ENCODE results near the gene TEKT5. TPM values are rescaled to one million over a fixed set of nuclear protein-coding genes. Genes with fewer than 3 reads are reported as not detected.

Gene TEKT5
- total RNA-seq, 2 donors from 2014 or later, result 0.31 TPM; not detected in 1

DNA sequence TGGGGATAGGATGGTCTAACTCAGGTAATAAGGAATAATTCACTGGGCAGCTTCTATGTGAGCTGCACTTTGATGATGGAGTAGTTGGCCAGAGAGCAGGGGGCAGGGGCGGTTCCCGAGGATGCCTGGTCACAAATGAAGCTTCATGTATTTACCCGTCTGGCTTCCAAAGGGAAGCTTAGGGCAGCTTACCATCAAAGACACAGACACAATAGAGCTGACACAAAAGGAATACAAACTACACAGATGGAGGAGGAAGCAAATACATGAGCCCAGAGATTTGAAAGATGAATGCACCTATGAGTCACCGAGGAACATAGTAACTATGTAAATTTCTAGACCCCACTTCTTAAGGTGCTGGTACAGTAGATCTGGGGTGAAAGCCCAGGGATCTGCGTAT lies 105.6 kb downstream of the TEKT5 start:
- TF ChIP-seq, protein P1, sequence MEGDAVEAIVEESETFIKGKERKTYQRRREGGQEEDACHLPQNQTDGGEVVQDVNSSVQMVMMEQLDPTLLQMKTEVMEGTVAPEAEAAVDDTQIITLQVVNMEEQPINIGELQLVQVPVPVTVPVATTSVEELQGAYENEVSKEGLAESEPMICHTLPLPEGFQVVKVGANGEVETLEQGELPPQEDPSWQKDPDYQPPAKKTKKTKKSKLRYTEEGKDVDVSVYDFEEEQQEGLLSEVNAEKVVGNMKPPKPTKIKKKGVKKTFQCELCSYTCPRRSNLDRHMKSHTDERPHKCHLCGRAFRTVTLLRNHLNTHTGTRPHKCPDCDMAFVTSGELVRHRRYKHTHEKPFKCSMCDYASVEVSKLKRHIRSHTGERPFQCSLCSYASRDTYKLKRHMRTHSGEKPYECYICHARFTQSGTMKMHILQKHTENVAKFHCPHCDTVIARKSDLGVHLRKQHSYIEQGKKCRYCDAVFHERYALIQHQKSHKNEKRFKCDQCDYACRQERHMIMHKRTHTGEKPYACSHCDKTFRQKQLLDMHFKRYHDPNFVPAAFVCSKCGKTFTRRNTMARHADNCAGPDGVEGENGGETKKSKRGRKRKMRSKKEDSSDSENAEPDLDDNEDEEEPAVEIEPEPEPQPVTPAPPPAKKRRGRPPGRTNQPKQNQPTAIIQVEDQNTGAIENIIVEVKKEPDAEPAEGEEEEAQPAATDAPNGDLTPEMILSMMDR (conservative IDR thresholded peaks at IDR 0.05), result no peak

DNA sequence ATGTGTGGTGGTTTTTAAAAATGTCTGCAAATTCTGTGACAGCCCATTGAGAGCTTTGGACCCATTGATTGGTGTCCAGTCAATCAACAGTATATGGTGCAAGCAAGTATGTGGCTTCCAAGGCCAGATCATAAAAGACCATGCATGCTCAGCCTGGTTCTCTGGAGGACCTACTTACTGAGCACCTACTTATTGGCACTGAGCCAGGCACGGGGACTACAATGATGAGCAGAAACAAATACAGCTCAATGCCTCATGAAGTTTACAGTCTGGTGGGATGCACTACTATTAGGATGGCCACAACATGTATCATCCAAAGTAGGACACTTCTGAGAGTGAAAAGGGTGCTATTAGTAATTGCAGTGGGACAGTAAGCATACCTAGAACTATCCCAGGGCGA lies 107.1 kb downstream of the TEKT5 start:
- Mint-ChIP-seq H3K36me3 (ENCODE audit: low read depth) (no peaks in the 10 kb centered on the region), H3K4me3 (no peak overlapping the region), H3K4me1 (no peaks in the 10 kb centered on the region), H3K27me3 (ENCODE audit: insufficient read depth) (no peaks in the 10 kb centered on the region), H3K9me3 (no peaks in the 10 kb centered on the region), H3K27ac (no peak overlapping the region)
- no peaks in the 10 kb centered on the region for H3K4me1 ChIP-seq (ENCODE audit: control insufficient read depth, insufficient read depth, low read length)
- H3K36me3 ChIP-seq (ENCODE audit: control insufficient read depth, insufficient read depth, low read length), result no peaks in the 10 kb centered on the region
- no peak for DNase-seq
- H3K9me3 ChIP-seq (ENCODE audit: control insufficient read depth, low read length), result no peaks in the 10 kb centered on the region
- H3K4me3 ChIP-seq (ENCODE audit: low read length), result no peak overlapping the region
- no peak overlapping the region for H3K27ac ChIP-seq (ENCODE audit: low read depth, low read length)
- TF ChIP-seq, protein P1 (conservative IDR thresholded peaks at IDR 0.05), result no peak
- H3K9ac ChIP-seq (ENCODE audit: extremely low read depth, low read length, poor library complexity, severe bottlenecking), result no peak overlapping the region
- 93 to 100% methylated on average over 1 of the region's 2 CpGs for WGBS, 2 experiments (ENCODE audit: insufficient coverage in 1 of 2, insufficient read length in 1 of 2)
- no peaks in the 10 kb centered on the region for H3K27me3 ChIP-seq (ENCODE audit: control insufficient read depth, insufficient read depth, low read length, poor library complexity, severe bottlenecking)

More for the DNA sequence above, 105.6 kb downstream of the TEKT5 start:
- DNase-seq, result no peak
- Histone ChIP-seq H3K4me3 (ENCODE audit: low read length) (no peak overlapping the region), H3K36me3 (ENCODE audit: control insufficient read depth, insufficient read depth, low read length) (no peaks in the 10 kb centered on the region), H3K4me1 (ENCODE audit: control insufficient read depth, insufficient read depth, low read length) (no peaks in the 10 kb centered on the region), H3K9ac (ENCODE audit: extremely low read depth, low read length, poor library complexity, severe bottlenecking) (no peak overlapping the region), H3K27ac (ENCODE audit: low read depth, low read length) (no peak overlapping the region), H3K9me3 (ENCODE audit: control insufficient read depth, low read length) (no peaks in the 10 kb centered on the region), H3K27me3 (ENCODE audit: control insufficient read depth, insufficient read depth, low read length, poor library complexity, severe bottlenecking) (no peaks in the 10 kb centered on the region)
- Mint-ChIP-seq H3K27me3 (ENCODE audit: insufficient read depth) (no peaks in the 10 kb centered on the region), H3K27ac (no peak overlapping the region), H3K9me3 (no peaks in the 10 kb centered on the region), H3K36me3 (ENCODE audit: low read depth) (no peaks in the 10 kb centered on the region), H3K4me1 (no peaks in the 10 kb centered on the region), H3K4me3 (no peak overlapping the region)
- 60 to 81% methylated on average over 4 to 5 of the region's 5 CpGs for WGBS, 2 experiments (ENCODE audit: insufficient coverage in 1 of 2, insufficient read length in 1 of 2)

DNA sequence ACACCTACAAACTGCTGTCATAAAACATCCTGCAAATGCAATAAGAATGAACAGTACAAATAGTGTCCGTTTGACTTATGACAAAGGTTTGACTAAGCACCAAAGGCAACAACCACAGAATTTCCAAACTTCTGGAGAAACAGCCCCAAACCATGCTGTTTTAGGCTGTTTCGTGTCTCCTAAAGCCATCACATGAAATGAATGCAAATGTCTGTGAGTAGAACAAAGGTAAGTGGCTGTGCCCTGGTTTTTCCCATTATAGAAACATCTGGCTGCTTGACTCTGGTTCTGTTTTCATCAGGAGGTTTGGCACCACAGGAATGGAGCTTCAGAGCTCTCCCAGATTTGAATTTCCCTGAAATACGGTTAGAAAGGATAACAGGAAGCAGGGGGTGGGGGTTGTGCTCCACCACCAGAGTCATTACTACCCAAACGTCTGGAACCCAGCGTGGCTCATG lies 109.7 kb downstream of the TEKT5 start:
- no peak overlapping the region for H3K9ac ChIP-seq (ENCODE audit: extremely low read depth, low read length, poor library complexity, severe bottlenecking)
- no peaks in the 10 kb centered on the region for H3K27me3 ChIP-seq (ENCODE audit: control insufficient read depth, insufficient read depth, low read length, poor library complexity, severe bottlenecking)
- no peaks in the 10 kb centered on the region for H3K4me1 ChIP-seq (ENCODE audit: control insufficient read depth, insufficient read depth, low read length)
- Mint-ChIP-seq H3K4me3 (no peak overlapping the region), H3K4me1 (peaks cover 3% of the 10 kb centered on the region), H3K9me3 (no peaks in the 10 kb centered on the region), H3K27ac (no peak overlapping the region), H3K36me3 (ENCODE audit: low read depth) (no peaks in the 10 kb centered on the region), H3K27me3 (ENCODE audit: insufficient read depth) (no peaks in the 10 kb centered on the region)
- TF ChIP-seq, protein P1 (conservative IDR thresholded peaks at IDR 0.05), result no peak
- no peak for DNase-seq
- WGBS, 2 experiments (ENCODE audit: insufficient coverage in 1 of 2, insufficient read length in 1 of 2), result 76 to 78% methylated on average over 5 of the region's 5 CpGs
- no peaks in the 10 kb centered on the region for H3K9me3 ChIP-seq (ENCODE audit: control insufficient read depth, low read length)
- no peaks in the 10 kb centered on the region for H3K36me3 ChIP-seq (ENCODE audit: control insufficient read depth, insufficient read depth, low read length)
- no peak overlapping the region for H3K27ac ChIP-seq (ENCODE audit: low read depth, low read length)
- no peak overlapping the region for H3K4me3 ChIP-seq (ENCODE audit: low read length)

Data from endodermal cell (in vitro differentiated cells).